Measurements from ENCODE around the gene NAXD. TPM values are rescaled to one million over a fixed set of nuclear protein-coding genes. Genes with fewer than 3 reads are reported as not detected.

The NAXD gene
- total and polyA plus RNA-seq, 10 of the 15 experiments (the other 5 are each of a cell fraction or from before 2014, with no cell fraction given): 1.5 to 36.2 (median 23.8) TPM

GRCh38 chr13:110648146-110648819 is 32.9 kb downstream of the NAXD start:
- no peaks in the 10 kb centered on the region; the same call in 1 of the 2 replicates for H3K79me2 ChIP-seq (ENCODE audit: control insufficient read depth, insufficient read depth, low read length)
- no peak overlapping the region for H3K27ac ChIP-seq (ENCODE audit: control insufficient read depth, insufficient read depth)
- peaks cover 26 to 30% of the 10 kb centered on the region in 2 experiments for H3K36me3 ChIP-seq (ENCODE audit: control insufficient read depth in 2 of 2, insufficient read depth in 2 of 2, low read length in 1 of 2)
- in situ Hi-C loops (cut with MboI) (no loop called here), intact Hi-C loops (cut with micrococcal nuclease; ENCODE audit: unreplicated experiment) (no loop called here)
- no peak overlapping the region for H2AFZ ChIP-seq (ENCODE audit: control insufficient read depth, low read depth, low read length)
- no peaks in the 10 kb centered on the region for H4K20me1 ChIP-seq (ENCODE audit: control insufficient read depth, insufficient read depth)
- SMC1A ChIA-PET (ENCODE audit: uncharacterized antibody, unreplicated experiment): interaction anchor here (0.8 kb wide), 1 partner anchor 171 kb away, joined by 3 read pairs; no protein-coding TSS in a partner anchor
- no peak overlapping the region for H3K4me2 ChIP-seq (ENCODE audit: control insufficient read depth, insufficient read depth)
- FAIRE-seq: no peak
- no TSS peak for BruUV-seq (replicated peaks)
- H3K4me3 ChIP-seq: no peak overlapping the region
- peaks cover 14% of the 10 kb centered on the region for H3K4me1 ChIP-seq (ENCODE audit: control insufficient read depth, insufficient read depth, low read length)
- TF ChIP-seq, protein P1, sequence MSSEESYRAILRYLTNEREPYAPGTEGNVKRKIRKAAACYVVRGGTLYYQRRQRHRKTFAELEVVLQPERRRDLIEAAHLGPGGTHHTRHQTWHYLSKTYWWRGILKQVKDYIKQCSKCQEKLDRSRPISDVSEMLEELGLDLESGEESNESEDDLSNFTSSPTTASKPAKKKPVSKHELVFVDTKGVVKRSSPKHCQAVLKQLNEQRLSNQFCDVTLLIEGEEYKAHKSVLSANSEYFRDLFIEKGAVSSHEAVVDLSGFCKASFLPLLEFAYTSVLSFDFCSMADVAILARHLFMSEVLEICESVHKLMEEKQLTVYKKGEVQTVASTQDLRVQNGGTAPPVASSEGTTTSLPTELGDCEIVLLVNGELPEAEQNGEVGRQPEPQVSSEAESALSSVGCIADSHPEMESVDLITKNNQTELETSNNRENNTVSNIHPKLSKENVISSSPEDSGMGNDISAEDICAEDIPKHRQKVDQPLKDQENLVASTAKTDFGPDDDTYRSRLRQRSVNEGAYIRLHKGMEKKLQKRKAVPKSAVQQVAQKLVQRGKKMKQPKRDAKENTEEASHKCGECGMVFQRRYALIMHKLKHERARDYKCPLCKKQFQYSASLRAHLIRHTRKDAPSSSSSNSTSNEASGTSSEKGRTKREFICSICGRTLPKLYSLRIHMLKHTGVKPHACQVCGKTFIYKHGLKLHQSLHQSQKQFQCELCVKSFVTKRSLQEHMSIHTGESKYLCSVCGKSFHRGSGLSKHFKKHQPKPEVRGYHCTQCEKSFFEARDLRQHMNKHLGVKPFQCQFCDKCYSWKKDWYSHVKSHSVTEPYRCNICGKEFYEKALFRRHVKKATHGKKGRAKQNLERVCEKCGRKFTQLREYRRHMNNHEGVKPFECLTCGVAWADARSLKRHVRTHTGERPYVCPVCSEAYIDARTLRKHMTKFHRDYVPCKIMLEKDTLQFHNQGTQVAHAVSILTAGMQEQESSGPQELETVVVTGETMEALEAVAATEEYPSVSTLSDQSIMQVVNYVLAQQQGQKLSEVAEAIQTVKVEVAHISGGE (CRISPR knock-in tag; IDR thresholded peaks at IDR 0.05): no peak
- peak; percentile 27; the same call in 1 of the 2 replicates for TF ChIP-seq IKZF1 (conservative IDR thresholded peaks at IDR 0.05)
- POLR2A ChIA-PET: interaction anchor here (1.0 kb wide), 1 partner anchor 8 kb away, joined by 3 read pairs; no protein-coding TSS in a partner anchor
- no peaks in the 10 kb centered on the region for H3K9me3 ChIP-seq (replicated peaks; ENCODE audit: control insufficient read depth, insufficient read depth, low read length)
- CTCF ChIA-PET: interaction anchor here (1.1 to 1.4 kb wide), 2 partner anchors 8 to 55 kb away, joined by 3 read pairs; no protein-coding TSS in a partner anchor
- no peak for ATAC-seq
- no peak for DNase-seq (ENCODE audit: low read depth, low spot score)
- WGBS (ENCODE audit: insufficient coverage, insufficient replicate concordance, low lambda C conversion rate, missing lambda C conversion rate): 95% methylated on average over 16 of the region's 16 CpGs
- H3K9ac ChIP-seq (ENCODE audit: control insufficient read depth, insufficient read depth, low read length): no peak overlapping the region
- no peaks in the 10 kb centered on the region for H3K27me3 ChIP-seq (replicated peaks in 1 of 2; ENCODE audit: control insufficient read depth in 2 of 2, insufficient read depth in 2 of 2, low read length in 1 of 2)
- RAD21 ChIA-PET (ENCODE audit: unreplicated experiment): no interaction called here
